NCI-H226 (cell line): ENCODE data around the gene CRYM.
"Not testable (repeated sequence)": the region's sequence is repeated elsewhere in the genome, so short reads cannot be mapped to it uniquely, and the experiment has no call there.

Source experiments
- DNase-seq: peaks from one replicate; pipeline ENCODE4 v3.0.0-alpha.2; 2015

CRYM gene

DNA sequence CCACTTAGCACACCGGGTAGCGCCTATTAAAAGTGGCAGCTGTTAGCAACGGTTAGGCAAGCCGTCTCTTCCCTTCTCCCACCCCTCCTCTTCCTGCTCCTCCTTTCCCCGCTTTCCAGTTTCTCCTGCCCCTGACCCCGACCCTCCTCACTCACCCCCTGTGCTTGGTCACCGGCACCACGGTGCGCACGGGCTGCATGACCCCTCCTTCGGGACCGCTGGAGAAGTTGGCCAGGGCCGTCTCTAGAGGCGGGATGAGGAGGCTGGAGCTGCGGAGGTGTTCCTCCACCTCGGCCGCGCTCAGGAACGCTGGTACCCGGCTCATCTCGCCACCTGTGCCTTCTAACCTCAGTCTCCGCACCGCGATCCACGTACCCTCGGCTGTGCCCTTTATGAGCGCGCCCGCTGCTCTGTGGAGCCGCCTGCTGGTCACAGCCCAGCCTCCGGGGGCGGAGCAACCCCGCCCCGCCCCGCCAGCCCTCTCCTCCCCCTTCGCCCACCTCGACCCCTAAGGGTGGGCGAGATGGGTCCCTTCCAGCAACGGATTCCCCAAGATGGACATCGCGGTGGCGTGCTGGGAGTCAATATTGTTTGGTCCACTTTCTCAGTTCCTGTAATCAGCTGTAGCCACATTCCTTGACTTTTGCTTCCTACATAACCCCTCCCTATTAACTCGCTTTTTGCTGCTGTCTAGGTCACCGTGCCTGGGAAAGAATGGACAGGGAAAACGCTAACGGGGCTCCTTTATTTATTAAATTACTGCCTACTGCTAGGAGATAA, at the start of gene CRYM:
TSS of gene CRYM (minus strand) at position 364 of the 780 bp plus-strand sequence. CDS start at position 325, 39 bp downstream.
- no peak for DNase-seq

GRCh38 chr16:21327046-21327445, 49.0 kb upstream of the CRYM start:
- no peak for DNase-seq

- no peak for DNase-seq
Observed at GRCh38 chr16:21326459-21326858, 48.4 kb upstream of the CRYM start.

DNA sequence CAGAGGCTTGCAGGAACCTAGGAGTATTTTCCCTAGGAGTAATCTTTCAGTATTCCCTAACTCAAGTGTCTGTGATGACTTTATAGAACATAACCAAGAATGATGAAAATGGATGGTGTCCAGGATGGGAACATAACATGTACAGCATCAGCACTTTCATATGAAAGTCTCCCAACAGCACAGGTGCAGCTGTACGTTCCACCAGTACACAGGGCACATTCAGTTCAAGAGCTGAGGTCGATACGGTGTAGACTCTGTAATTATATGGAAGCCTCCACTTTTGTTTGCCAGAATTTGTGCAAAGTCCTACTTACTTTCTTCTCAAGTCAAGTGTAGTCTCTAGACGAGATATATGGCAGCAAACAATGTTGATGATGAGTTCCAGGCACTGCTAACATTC, 46.2 kb upstream of the CRYM start:
- DNase-seq = no peak

DNA sequence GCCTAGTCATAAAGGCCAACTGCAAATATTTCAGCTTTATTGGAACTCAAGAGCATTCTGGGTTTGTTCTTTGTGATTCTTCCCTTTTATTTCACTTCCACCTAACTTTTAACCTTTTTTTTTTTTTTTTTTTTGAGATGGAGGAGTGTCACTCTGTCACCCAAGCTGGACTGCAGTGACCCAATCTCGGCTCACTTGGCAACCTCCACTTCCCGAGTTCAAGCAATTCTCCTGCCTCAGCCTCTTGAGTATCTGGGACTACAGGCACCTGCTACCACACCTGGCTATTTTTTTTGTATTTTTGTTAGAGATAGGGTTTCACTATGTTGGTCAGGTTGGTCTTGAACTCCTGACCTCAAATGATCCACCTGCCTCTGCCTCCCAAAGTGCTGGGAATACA, 44.2 kb upstream of the CRYM start:
- not testable (repeated sequence) for DNase-seq

DNA sequence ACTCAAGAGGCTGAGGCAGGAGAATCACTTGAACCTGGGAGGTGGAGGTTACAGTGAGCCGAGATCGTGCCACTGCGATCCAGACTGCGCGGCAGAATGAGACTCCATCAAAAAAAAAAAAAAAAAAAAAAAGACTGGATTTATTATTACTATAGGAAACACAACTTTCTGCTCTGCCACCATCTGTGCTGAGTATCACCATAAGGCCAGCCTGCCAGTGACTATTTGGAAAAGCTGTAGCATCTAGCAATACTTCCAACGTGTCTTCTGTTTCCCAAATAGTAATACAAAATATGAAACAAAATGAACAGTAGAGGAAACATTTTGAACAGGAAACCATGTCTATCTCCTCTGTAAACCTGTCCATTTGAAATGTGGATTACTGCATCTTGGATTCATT, 43.6 kb upstream of the CRYM start:
- DNase-seq = no peak

DNA sequence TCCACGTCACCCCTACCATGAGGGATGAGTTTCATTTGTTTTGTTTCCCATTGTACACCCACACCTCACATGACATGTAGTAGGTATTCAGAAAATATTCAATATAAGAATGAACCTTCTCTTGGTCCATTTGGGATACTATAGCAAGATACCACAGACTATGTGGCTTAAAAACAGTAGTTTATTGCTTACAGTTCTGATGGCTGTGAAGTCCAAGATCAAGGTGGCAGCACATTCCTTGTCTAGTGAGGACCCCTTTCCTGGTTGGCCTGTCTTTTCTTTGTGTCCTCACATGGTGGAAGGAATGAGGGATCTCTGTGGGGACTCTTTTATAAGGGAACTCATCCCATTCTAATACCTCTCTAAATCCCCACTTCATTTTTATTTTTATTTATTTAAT, 36.2 kb upstream of the CRYM start:
- DNase-seq = no peak

- DNase-seq = not testable (repeated sequence)
Observed at GRCh38 chr16:21312863-21313372, 34.8 kb upstream of the CRYM start.

- DNase-seq = not testable (repeated sequence)
Observed at GRCh38 chr16:21312046-21312445, 34.0 kb upstream of the CRYM start.

- DNase-seq = not testable (repeated sequence)
Observed at GRCh38 chr16:21306712-21307111, 28.6 kb upstream of the CRYM start.

DNA sequence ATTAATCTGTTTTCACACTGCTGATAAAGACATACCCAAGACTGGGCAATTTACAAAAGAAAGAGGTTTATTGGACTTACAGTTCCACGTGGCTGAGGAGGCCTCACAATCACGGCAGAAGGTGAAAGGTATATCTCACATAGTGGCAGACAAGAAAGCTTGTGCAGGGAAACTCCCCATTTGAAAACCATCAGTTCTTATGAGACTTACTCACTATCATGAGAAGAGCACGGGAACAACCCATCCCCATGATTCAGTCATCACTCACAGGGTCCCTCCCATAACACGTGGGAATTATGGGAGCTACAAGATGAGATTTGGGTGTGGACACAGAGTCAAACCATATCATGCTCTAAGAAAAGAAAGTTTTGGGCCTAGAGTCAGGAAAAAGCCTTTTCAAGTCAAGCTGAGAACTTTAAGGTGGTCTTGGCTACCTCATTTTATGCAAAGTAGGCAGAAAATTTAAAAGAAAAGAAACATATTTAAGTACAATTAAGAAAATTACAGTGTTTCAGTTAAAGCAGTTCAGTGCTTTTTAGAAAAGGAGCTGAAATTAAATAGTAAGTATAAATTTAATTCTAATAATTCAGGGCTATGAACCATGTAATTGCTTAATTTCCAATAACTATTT, 24.9 kb upstream of the CRYM start:
- DNase-seq = peak; percentile 89

DNA sequence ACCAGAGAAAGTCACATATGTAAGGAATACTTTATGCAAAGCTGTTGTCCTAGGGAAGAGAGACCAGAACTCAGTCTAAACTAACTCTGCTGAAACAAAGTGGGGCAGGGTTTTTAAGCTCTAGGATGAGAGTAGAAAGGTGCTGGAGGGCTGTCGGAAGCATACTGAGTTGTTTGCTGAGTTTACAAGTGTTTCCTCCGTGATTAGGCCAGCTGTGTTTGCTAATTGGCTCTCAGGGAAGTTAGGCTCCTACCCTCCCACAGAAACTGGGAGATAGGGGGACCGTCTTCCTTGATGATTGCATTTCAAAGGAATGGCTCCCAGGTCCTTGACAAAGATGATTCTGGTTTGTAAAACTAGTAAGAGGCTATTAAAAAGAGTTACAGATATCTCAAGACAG, 24.4 kb upstream of the CRYM start:
- DNase-seq = peak; percentile 39

GRCh38 chr16:21301895-21302291, 23.8 kb upstream of the CRYM start:
- no peak for DNase-seq

- peak; percentile 83 for DNase-seq
Observed at GRCh38 chr16:21301168-21301894, 23.2 kb upstream of the CRYM start.

GRCh38 chr16:21300309-21301167, 22.4 kb upstream of the CRYM start:
- DNase-seq = peak; percentile 99

GRCh38 chr16:21289789-21290188, 11.7 kb upstream of the CRYM start:
- DNase-seq = not testable (repeated sequence)

DNA sequence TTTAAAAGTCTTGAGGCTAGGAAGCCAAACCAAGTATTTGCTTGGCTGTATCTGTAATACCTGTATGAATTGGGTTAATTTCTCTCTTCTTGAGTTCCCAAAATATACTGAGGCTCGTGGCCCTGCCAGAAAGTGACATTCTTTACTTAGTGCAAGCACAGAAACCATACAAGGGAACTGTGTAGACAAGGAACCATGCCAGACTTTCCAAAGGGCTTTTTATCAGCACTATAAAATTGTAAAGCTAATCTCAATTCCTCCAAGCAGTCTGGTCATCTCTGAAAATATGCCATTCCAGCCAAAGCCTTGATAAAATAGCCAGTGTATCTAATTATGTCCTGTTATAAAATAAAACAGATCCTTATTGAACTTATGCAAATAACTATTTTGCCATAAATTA, 7.2 kb upstream of the CRYM start:
- no peak for DNase-seq

- DNase-seq = no peak
Observed at GRCh38 chr16:21284414-21284813, 6.3 kb upstream of the CRYM start.

DNA sequence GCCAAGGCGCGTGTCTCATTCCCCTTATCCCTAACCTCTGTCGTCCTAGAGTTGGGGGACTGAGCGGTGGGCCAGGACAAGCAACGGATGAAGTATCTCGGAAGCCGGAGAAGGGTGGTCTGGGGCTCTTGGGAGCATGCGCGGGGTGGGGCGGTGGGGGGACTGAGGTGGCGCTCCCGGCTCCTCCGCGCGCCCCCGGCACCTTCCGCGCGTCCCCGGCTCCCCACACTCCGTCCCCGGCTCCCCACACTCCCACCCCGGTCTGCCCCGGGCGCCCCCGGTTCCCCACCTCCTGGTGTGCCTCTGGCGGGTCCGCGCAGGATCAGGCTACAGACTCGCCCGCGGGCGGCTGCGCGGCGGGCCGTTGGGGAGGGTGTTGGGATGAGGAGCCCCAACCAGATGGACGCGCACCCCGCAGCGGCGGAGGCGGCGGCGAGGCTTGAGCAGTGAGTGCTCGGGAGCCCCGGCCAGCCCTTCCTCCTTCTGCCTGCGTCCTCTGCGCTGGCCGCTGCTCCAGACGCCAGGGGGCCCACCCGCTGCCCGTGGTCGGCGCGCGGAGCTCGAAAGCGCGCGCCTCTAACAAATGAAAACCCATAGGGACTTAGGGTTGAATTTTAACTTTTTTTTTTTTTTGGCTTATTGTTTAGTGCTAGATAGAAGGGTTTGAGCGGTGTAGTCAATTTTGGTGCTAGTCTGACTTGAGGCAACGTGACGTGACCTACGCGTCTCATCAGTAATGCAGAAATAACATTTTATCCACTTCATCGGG, 5.6 kb upstream of the CRYM start:
- DNase-seq = no peak

DNA sequence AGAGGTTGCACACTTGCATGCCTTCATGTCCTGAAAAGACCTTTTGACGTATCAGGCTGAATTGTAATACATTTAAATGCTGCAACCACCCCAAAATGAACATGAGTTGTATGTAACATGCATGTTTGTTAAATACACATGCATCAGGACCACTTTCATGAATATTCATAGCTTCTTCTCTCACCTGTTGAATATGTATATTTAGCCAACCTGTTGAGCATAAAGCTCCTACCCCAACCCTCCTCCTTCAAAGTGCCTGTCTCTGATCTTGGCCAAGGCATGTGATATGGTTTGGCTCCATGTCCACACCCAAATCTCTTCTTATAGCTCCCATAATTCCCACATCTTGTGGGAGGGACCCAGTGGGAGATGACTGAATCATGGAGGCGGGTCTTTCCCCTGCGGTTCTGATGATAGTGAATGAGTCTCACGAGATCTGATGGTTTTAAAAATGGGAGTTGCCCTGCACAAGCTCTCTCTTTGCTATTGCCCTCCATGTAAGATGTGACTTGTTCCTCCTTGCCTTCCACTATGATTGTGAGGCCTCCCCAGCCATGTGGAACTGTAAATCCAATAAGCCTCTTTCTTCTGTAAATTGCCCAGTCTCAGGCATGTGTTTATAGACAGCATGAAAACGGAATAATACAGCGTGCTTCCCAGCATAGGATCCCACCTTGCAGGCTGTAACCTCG, 3.8 kb upstream of the CRYM start:
- no peak for DNase-seq

- no peak for DNase-seq
Observed at GRCh38 chr16:21279501-21279900, 1.4 kb upstream of the CRYM start.
